Left colon (tissue), 2 donors: ENCODE data around the gene C16orf95. TPM values are rescaled to one million over a fixed set of nuclear protein-coding genes. Genes with fewer than 3 reads are reported as not detected.

Experiments used
- ATAC-seq: fragments of 200-7000 bp; cut with Tn5 transposase; one replicate; pipeline ENCODE4 v1.9.1; 2020; ENCODE audit warnings: mild to moderate bottlenecking, moderate library complexity
- DNase-seq, 2 donors: peaks; one replicate each; pipeline ENCODE4 v3.0.0-alpha.2; 2020
- intact Hi-C, 2 donors: fragments of 100-400 bp; cut with DNase I in 1 of 2; cut with micrococcal nuclease in 1 of 2; formaldehyde crosslinking; loops; one replicate each; pipeline versions ENCODE4 v1.11.2 to v1.14.0; 2022; cut with DNase I, micrococcal nuclease
- total RNA-seq, 2 donors: library from RNA; stranded (reverse); fragmentation: NEBNext Ultra II Directional; extraction: Animal tissue kit (Norgen Biotek cat#: 25700); gene quantifications; one replicate each; pipeline ENCODE4 v1.2.1, GENCODE V29; 2021
- donor health status: DM: no; HTN: no; CAD: no.
- donor health status: DM: yes; HTN: yes; CAD: no.

Gene C16orf95
- total RNA-seq, 2 donors from 2014 or later: 4.4 to 6.3 TPM

GRCh38 chr16:87321336-87322107, 4.3 kb upstream of the C16orf95 start:
- intact Hi-C loops: no loop called here
- ATAC-seq (no peak), DNase-seq (no peak)

- no peak for DNase-seq
- no peak for ATAC-seq
- intact Hi-C loops: no loop called here
Measured at GRCh38 chr16:87320510-87321227, 3.5 kb upstream of the C16orf95 start.

- ATAC-seq (no peak), DNase-seq (no peak)
- intact Hi-C loops: loop anchor here in 1 of 2 donors (5.0 kb wide), 1 partner anchor 72 kb away; the partner anchor contains the start of gene MAP1LC3B
Measured at GRCh38 chr16:87319997-87320491, 2.9 kb upstream of the C16orf95 start.

- intact Hi-C loops: loop anchor here in 1 of 2 donors (5.0 kb wide), 1 partner anchor 73 kb away; the partner anchor contains the start of gene MAP1LC3B
- ATAC-seq (no peak), DNase-seq (no peak)
Measured at GRCh38 chr16:87319011-87319410, 1.8 kb upstream of the C16orf95 start.

GRCh38 chr16:87317750-87318644, 805 bp upstream of the C16orf95 start:
- intact Hi-C loops: loop anchor here in 1 of 2 donors (5.0 kb wide), 1 partner anchor 74 kb away; the partner anchor contains the start of gene MAP1LC3B
- DNase-seq (peak; percentile 70 to 73), ATAC-seq (peak; percentile 68)

- ATAC-seq: no peak
Measured at GRCh38 chr16:87316450-87316922, 706 bp downstream of the C16orf95 start.

GRCh38 chr16:87314990-87315420, 2.2 kb downstream of the C16orf95 start:
- no peak for ATAC-seq
- DNase-seq: no peak
- intact Hi-C loops: loop anchor here in 1 of 2 donors (5.0 kb wide), 1 partner anchor 77 kb away; the partner anchor contains the start of gene MAP1LC3B

More at GRCh38 chr16:87316450-87316922, 706 bp downstream of the C16orf95 start:
- intact Hi-C loops: loop anchor here in 1 of 2 donors (5.0 kb wide), 1 partner anchor 76 kb away; the partner anchor contains the start of gene MAP1LC3B
- no peak for DNase-seq

GRCh38 chr16:87312008-87312407, 5.2 kb downstream of the C16orf95 start:
- DNase-seq (no peak), ATAC-seq (no peak)
- intact Hi-C loops: no loop called here

- ATAC-seq (no peak), DNase-seq (no peak)
- intact Hi-C loops: no loop called here
Measured at GRCh38 chr16:87311387-87311786, 5.8 kb downstream of the C16orf95 start.

- intact Hi-C loops: no loop called here
- ATAC-seq: no peak
- DNase-seq: no peak
Measured at GRCh38 chr16:87310610-87311009, 6.6 kb downstream of the C16orf95 start.

GRCh38 chr16:87309620-87310525, 7.3 kb downstream of the C16orf95 start:
- DNase-seq (no peak), ATAC-seq (no peak)
- intact Hi-C loops: no loop called here

GRCh38 chr16:87308826-87309225, 8.4 kb downstream of the C16orf95 start:
- no peak for DNase-seq
- no peak for ATAC-seq
- intact Hi-C loops: no loop called here

- no peak for ATAC-seq
- intact Hi-C loops: no loop called here
Measured at GRCh38 chr16:87306516-87306915, 10.7 kb downstream of the C16orf95 start.

GRCh38 chr16:87305505-87306391, 11.4 kb downstream of the C16orf95 start:
- peak; percentile 81 for ATAC-seq
- intact Hi-C loops: no loop called here
- no peak for DNase-seq

More at GRCh38 chr16:87306516-87306915, 10.7 kb downstream of the C16orf95 start:
- no peak for DNase-seq

GRCh38 chr16:87304951-87305350, 12.2 kb downstream of the C16orf95 start:
- intact Hi-C loops: no loop called here
- DNase-seq (no peak), ATAC-seq (peak; percentile 72)

GRCh38 chr16:87303962-87304521, 13.2 kb downstream of the C16orf95 start:
- DNase-seq: no peak
- no peak for ATAC-seq
- intact Hi-C loops: no loop called here
